ENCODE results near the gene MAEA. TPM values are rescaled to one million over a fixed set of nuclear protein-coding genes. Genes with fewer than 3 reads are reported as not detected.

Gene MAEA
- total RNA-seq, 1 donor, result 70.6 TPM

- Histone ChIP-seq H3K9me3 (ENCODE audit: low read depth, low read length) (peaks cover 3% of the 10 kb centered on the region), H2AFZ (ENCODE audit: low read length) (no peak overlapping the region), H3K4me3 (ENCODE audit: insufficient read depth, low read length) (no peak overlapping the region), H4K20me1 (ENCODE audit: insufficient read depth, low read length) (no peaks in the 10 kb centered on the region), H3K27ac (ENCODE audit: low read depth, low read length) (no peak overlapping the region), H3K4me1 (ENCODE audit: insufficient read depth, low read length) (no peaks in the 10 kb centered on the region), H3K79me2 (ENCODE audit: insufficient read depth, low read length) (no peaks in the 10 kb centered on the region), H3K4me2 (ENCODE audit: insufficient read depth, low read length) (no peak overlapping the region), H3K36me3 (ENCODE audit: insufficient read depth, low read length) (no peaks in the 10 kb centered on the region), H3K27me3 (ENCODE audit: insufficient read depth, low read length) (no peaks in the 10 kb centered on the region)
- DNase-seq (ENCODE audit: insufficient read length, low spot score, missing footprints), result no peak
- TF ChIP-seq, protein P1, sequence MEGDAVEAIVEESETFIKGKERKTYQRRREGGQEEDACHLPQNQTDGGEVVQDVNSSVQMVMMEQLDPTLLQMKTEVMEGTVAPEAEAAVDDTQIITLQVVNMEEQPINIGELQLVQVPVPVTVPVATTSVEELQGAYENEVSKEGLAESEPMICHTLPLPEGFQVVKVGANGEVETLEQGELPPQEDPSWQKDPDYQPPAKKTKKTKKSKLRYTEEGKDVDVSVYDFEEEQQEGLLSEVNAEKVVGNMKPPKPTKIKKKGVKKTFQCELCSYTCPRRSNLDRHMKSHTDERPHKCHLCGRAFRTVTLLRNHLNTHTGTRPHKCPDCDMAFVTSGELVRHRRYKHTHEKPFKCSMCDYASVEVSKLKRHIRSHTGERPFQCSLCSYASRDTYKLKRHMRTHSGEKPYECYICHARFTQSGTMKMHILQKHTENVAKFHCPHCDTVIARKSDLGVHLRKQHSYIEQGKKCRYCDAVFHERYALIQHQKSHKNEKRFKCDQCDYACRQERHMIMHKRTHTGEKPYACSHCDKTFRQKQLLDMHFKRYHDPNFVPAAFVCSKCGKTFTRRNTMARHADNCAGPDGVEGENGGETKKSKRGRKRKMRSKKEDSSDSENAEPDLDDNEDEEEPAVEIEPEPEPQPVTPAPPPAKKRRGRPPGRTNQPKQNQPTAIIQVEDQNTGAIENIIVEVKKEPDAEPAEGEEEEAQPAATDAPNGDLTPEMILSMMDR (IDR thresholded peaks at IDR 0.05; ENCODE audit: extremely low read depth, low read depth, low read length), result no peak
Measured at GRCh38 chr4:1264942-1265341, 24.7 kb upstream of the MAEA start.

DNA sequence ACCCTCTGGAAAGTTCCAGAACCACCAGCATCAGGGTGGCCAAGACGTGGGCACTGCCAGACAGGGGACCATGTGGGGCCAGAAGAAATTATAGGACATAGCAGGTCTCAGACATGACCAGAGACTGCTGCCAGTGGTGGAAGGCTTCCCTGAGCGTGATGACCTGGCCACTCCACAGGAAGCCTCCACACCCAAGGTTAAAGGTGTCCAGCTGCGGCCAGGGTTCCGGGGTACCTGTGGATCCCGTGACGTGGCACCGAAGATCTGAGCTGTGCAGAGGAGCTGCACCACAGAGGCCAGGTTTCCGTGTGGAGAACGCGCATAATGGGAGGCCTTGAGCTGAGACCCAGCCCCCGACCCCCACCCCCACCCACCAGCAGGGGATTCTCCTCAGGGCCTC is 24.3 kb upstream of the MAEA start:
- Histone ChIP-seq H3K4me2 (ENCODE audit: insufficient read depth, low read length) (no peak overlapping the region), H2AFZ (ENCODE audit: low read length) (no peak overlapping the region), H4K20me1 (ENCODE audit: insufficient read depth, low read length) (no peaks in the 10 kb centered on the region), H3K27ac (ENCODE audit: low read depth, low read length) (no peak overlapping the region), H3K4me3 (ENCODE audit: insufficient read depth, low read length) (no peak overlapping the region), H3K27me3 (ENCODE audit: insufficient read depth, low read length) (no peaks in the 10 kb centered on the region), H3K4me1 (ENCODE audit: insufficient read depth, low read length) (no peaks in the 10 kb centered on the region), H3K9me3 (ENCODE audit: low read depth, low read length) (peaks cover 3% of the 10 kb centered on the region), H3K36me3 (ENCODE audit: insufficient read depth, low read length) (no peaks in the 10 kb centered on the region), H3K79me2 (ENCODE audit: insufficient read depth, low read length) (no peaks in the 10 kb centered on the region)
- no peak for DNase-seq (ENCODE audit: insufficient read length, low spot score, missing footprints)
- TF ChIP-seq, protein P1 (IDR thresholded peaks at IDR 0.05; ENCODE audit: extremely low read depth, low read depth, low read length), result no peak

DNA sequence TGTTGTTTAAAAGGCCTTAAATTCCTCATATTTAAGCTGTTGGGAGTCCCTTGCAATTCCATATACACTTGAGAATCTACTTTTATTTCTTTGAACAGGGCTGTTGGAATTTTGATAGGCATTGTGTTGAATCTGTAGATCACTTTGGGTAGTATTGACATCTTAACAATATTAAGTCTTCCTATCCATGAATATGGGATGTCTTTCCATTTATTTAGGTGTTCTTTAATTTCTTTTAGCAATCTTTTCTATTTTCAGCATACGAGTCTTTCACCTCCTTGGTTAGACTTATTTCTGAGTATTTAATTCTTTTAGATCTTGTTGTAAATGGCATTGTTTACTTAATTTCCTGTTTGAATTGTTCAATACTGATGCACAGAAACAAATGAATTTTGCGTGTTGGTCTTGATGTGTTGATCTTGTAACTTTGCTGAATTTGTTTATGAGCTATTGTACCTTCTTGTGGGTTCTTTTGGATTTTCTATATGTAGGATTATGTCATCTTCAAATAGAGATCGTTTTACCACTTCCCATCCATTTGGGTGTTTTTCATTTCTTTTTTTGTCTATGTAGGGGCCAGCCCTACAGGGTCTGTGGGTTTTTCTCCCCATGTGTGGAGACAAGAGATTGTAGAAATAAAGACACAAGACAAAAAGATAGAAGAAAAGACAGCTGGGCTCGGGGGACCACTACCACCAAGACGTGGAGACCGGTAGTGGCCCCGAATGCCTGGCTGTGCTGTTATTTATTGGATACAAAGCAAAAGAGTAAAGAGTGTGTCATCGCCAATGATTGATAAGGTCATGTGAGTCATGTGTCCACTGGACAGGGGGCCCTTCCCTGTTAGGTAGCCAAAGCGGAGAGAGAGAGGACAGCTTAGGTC is 22.6 kb upstream of the MAEA start:
- H3K4me3 ChIP-seq (ENCODE audit: insufficient read depth, low read length), result no peak overlapping the region
- H4K20me1 ChIP-seq (ENCODE audit: insufficient read depth, low read length), result no peaks in the 10 kb centered on the region
- H3K27ac ChIP-seq (ENCODE audit: low read depth, low read length), result no peak overlapping the region
- no peaks in the 10 kb centered on the region for H3K27me3 ChIP-seq (ENCODE audit: insufficient read depth, low read length)
- H3K4me1 ChIP-seq (ENCODE audit: insufficient read depth, low read length), result no peaks in the 10 kb centered on the region
- TF ChIP-seq, protein P1 (IDR thresholded peaks at IDR 0.05; ENCODE audit: extremely low read depth, low read depth, low read length), result no peak
- H3K36me3 ChIP-seq (ENCODE audit: insufficient read depth, low read length), result no peaks in the 10 kb centered on the region
- H2AFZ ChIP-seq (ENCODE audit: low read length), result no peak overlapping the region
- peak; percentile 36 for DNase-seq (ENCODE audit: insufficient read length, low spot score, missing footprints)
- no peak overlapping the region for H3K4me2 ChIP-seq (ENCODE audit: insufficient read depth, low read length)
- peaks cover 3% of the 10 kb centered on the region for H3K9me3 ChIP-seq (ENCODE audit: low read depth, low read length)
- H3K79me2 ChIP-seq (ENCODE audit: insufficient read depth, low read length), result no peaks in the 10 kb centered on the region

DNA sequence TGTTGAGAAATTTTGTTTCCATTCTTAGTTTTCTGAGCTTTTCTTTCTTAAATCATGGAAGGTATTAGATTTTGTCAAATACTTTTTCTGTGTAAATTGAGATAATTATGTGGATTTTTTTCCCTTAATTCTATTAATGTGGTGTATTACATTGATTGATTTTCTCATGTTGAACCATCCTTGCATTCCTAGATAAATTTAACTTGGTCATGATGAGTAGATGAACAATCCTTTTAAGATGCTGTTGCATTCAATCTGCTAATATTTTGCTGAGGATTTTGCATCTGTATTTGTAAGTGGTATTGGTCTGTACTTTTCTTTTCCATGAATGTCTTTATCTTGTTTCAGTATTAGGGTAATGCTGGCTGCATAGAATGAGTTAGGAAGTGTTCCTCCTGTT is 20.5 kb upstream of the MAEA start:
- Histone ChIP-seq H3K27me3 (ENCODE audit: insufficient read depth, low read length) (no peaks in the 10 kb centered on the region), H4K20me1 (ENCODE audit: insufficient read depth, low read length) (no peaks in the 10 kb centered on the region), H3K36me3 (ENCODE audit: insufficient read depth, low read length) (no peaks in the 10 kb centered on the region), H3K4me1 (ENCODE audit: insufficient read depth, low read length) (no peaks in the 10 kb centered on the region), H2AFZ (ENCODE audit: low read length) (no peak overlapping the region), H3K27ac (ENCODE audit: low read depth, low read length) (no peak overlapping the region), H3K4me3 (ENCODE audit: insufficient read depth, low read length) (no peak overlapping the region), H3K4me2 (ENCODE audit: insufficient read depth, low read length) (no peak overlapping the region), H3K9me3 (ENCODE audit: low read depth, low read length) (peaks cover 3% of the 10 kb centered on the region), H3K79me2 (ENCODE audit: insufficient read depth, low read length) (no peaks in the 10 kb centered on the region)
- TF ChIP-seq, protein P1 (IDR thresholded peaks at IDR 0.05; ENCODE audit: extremely low read depth, low read depth, low read length), result no peak
- DNase-seq (ENCODE audit: insufficient read length, low spot score, missing footprints), result no peak
